SK-N-SH (cell line): ENCODE data around the gene PEMT. TPM values are rescaled to one million over a fixed set of nuclear protein-coding genes. Genes with fewer than 3 reads are reported as not detected.

Source experiments
- CTCF ChIA-PET: fragments of 300-600, 350-600 bp; formaldehyde crosslinking; extraction: SDS; loops from one replicate; lab custom pipeline; 2021; lab: Yijun Ruan, JAX
- POLR2A ChIA-PET: fragments of 350-600 bp; sonication (Branson Sonifier 250); formaldehyde crosslinking; extraction: SDS; loops from one replicate; lab custom pipeline; 2020; ENCODE audit warnings: antibody characterized with exemption, inconsistent platforms; lab: Yijun Ruan, JAX
- DNase-seq: peaks from one replicate; pipeline ENCODE4 v3.0.0; 2012
- H2AFZ ChIP-seq: fragments of 200-600 bp; sonication (generic); 2 replicates; pipeline ENCODE4 v1.8.1; 2016; ENCODE audit warnings: antibody characterized with exemption, mild to moderate bottlenecking, low read depth
- H3F3A ChIP-seq: fragments of 200-600 bp; sonication (generic); replicated peaks from 2 replicates; pipeline ENCODE3; 2016; ENCODE audit warnings: antibody characterized with exemption, mild to moderate bottlenecking; ENCODE audit not compliant: insufficient read depth
- H3K27ac ChIP-seq, 2 experiments: fragments of 200-500 bp in 1 of 2; fragments of 200-600 bp in 1 of 2; sonication (Bioruptor generic) in 1 of 2; sonication (generic), shearing (Covaris generic) in 1 of 2; 2 replicates each; pipeline versions ENCODE4 v1.5.1 to v1.6.1; 2014 to 2016; ENCODE audit warnings: low read depth in 2 of 2, inconsistent platforms in 1 of 2, low read length in 1 of 2, mild to moderate bottlenecking in 1 of 2, mixed read lengths in 1 of 2
- H3K27me3 ChIP-seq: fragments of 200-600 bp; sonication (generic), shearing (Covaris generic); 2 replicates; pipeline ENCODE4 v1.6.1; 2016; ENCODE audit warnings: mixed run types; ENCODE audit not compliant: insufficient read depth
- H3K36me3 ChIP-seq, 2 experiments: fragments of 200-500 bp in 1 of 2; fragments of 200-600 bp in 1 of 2; sonication (Bioruptor generic) in 1 of 2; sonication (generic) in 1 of 2; replicated peaks in 1 of 2; 2 replicates each; pipeline versions ENCODE3 to v1.5.1; 2014 to 2016; ENCODE audit warnings: low read length in 1 of 2, mild to moderate bottlenecking in 1 of 2; ENCODE audit not compliant: insufficient read depth in 2 of 2, control insufficient read depth in 1 of 2
- H3K4me1 ChIP-seq, 2 experiments: fragments of 200-500 bp in 1 of 2; fragments of 200-600 bp in 1 of 2; sonication (Bioruptor generic) in 1 of 2; sonication (generic), shearing (Covaris generic) in 1 of 2; 2 replicates each; pipeline versions ENCODE4 v1.5.1 to v1.6.1; 2014 to 2016; ENCODE audit warnings: low read depth in 1 of 2, low read length in 1 of 2, mixed run types in 1 of 2; ENCODE audit not compliant: insufficient read depth in 2 of 2, control insufficient read depth in 1 of 2
- H3K4me2 ChIP-seq: fragments of 200-600 bp; sonication (generic), shearing (Covaris generic); 2 replicates; pipeline ENCODE4 v1.6.1; 2017; ENCODE audit warnings: mixed run types
- H3K4me3 ChIP-seq, 2 experiments: fragments of 200-500 bp in 1 of 2; fragments of 200-600 bp in 1 of 2; sonication (Bioruptor generic) in 1 of 2; sonication (generic), shearing (Covaris generic) in 1 of 2; 2 replicates each; pipeline versions ENCODE4 v1.5.1 to v1.8.1; 2014 to 2016; ENCODE audit warnings: low read depth in 2 of 2, inconsistent platforms in 1 of 2, low read length in 1 of 2, mild to moderate bottlenecking in 1 of 2, mixed read lengths in 1 of 2, moderate library complexity in 1 of 2
- H3K79me2 ChIP-seq: fragments of 200-600 bp; sonication (generic); 2 replicates; pipeline ENCODE4 v1.8.1; 2017; ENCODE audit warnings: mild to moderate bottlenecking; ENCODE audit not compliant: insufficient read depth
- H3K9ac ChIP-seq: fragments of 200-600 bp; sonication (generic); 2 replicates; pipeline ENCODE4 v1.6.1; 2017; ENCODE audit warnings: mixed run types
- H3K9me2 ChIP-seq: fragments of 200-600 bp; sonication (generic); 2 replicates; pipeline ENCODE4 v1.6.1; 2017; ENCODE audit warnings: mixed run types
- H3K9me3 ChIP-seq: fragments of 200-600 bp; sonication (generic); 2 replicates; pipeline ENCODE4 v1.6.1; 2017; ENCODE audit warnings: mixed run types, mild to moderate bottlenecking, moderate library complexity
- H4K20me1 ChIP-seq: fragments of 200-600 bp; sonication (generic); 2 replicates; pipeline ENCODE4 v1.6.1; 2017; ENCODE audit warnings: mild to moderate bottlenecking, mixed run types; ENCODE audit not compliant: insufficient read depth
- CHD2 ChIP-seq: fragments of 150-350 bp; IDR thresholded peaks from 2 replicates; pipeline ENCODE4 v1.6.1; 2018; ENCODE audit warnings: low read length; ENCODE audit not compliant: partially characterized antibody
- CTCF ChIP-seq: fragments of 200-600 bp; sonication (generic); IDR thresholded peaks from 2 replicates; pipeline ENCODE4 v1.6.1; 2017; ENCODE audit warnings: antibody characterized with exemption, mild to moderate bottlenecking, moderate library complexity
- EP300 ChIP-seq, 2 experiments: IDR thresholded peaks; 2 replicates each; pipeline versions ENCODE4 v1.4.0 to v1.6.1; 2012; ENCODE audit warnings: borderline replicate concordance in 1 of 2, low read depth in 1 of 2, low read length in 1 of 2
- GABPA ChIP-seq: IDR thresholded peaks from 2 replicates; pipeline ENCODE4 v1.4.0; 2012; ENCODE audit warnings: low read depth, mild to moderate bottlenecking
- IRF3 ChIP-seq: fragments of 150-350 bp; IDR thresholded peaks from 2 replicates; pipeline ENCODE4 v1.6.1; 2016; ENCODE audit warnings: mild to moderate bottlenecking, low read depth, low read length
- JUND ChIP-seq: IDR thresholded peaks from 2 replicates; pipeline ENCODE4 v1.4.0; 2012
- MAX ChIP-seq: IDR thresholded peaks from 2 replicates; pipeline ENCODE4 v1.4.0; 2012; ENCODE audit warnings: low read depth
- MXI1 ChIP-seq: IDR thresholded peaks from 2 replicates; pipeline ENCODE4 v1.6.1; 2012; ENCODE audit warnings: mild to moderate bottlenecking, low read depth, low read length, improper control_type of control experiment
- NRF1 ChIP-seq: IDR thresholded peaks from 2 replicates; pipeline ENCODE4 v1.6.1; 2012; ENCODE audit warnings: low read depth, mild to moderate bottlenecking, low read length
- RCOR1 ChIP-seq: fragments of 150-350 bp; IDR thresholded peaks from 2 replicates; pipeline ENCODE4 v1.6.1; 2017; ENCODE audit warnings: antibody characterized with exemption, low read length
- REST ChIP-seq: IDR thresholded peaks from 2 replicates; pipeline ENCODE4 v1.6.1; 2012; ENCODE audit warnings: mild to moderate bottlenecking, low read depth, low read length, moderate library complexity
- RXRA ChIP-seq: IDR thresholded peaks from 2 replicates; pipeline ENCODE4 v1.4.0; 2012; ENCODE audit warnings: low read depth, mild to moderate bottlenecking, borderline replicate concordance
- SIN3A ChIP-seq: IDR thresholded peaks from 2 replicates; pipeline ENCODE4 v1.6.1; 2012; ENCODE audit warnings: low read depth, mild to moderate bottlenecking, low read length, moderate library complexity, borderline replicate concordance
- TAF1 ChIP-seq: IDR thresholded peaks from 2 replicates; pipeline ENCODE4 v1.6.1; 2012; ENCODE audit warnings: low read depth, mild to moderate bottlenecking, low read length, moderate library complexity, borderline replicate concordance
- USF2 ChIP-seq: fragments of 150-350 bp; IDR thresholded peaks from 2 replicates; pipeline ENCODE4 v1.6.1; 2017; ENCODE audit warnings: antibody characterized with exemption, low read length, low read depth, borderline replicate concordance
- YY1 ChIP-seq: IDR thresholded peaks from 2 replicates; pipeline ENCODE4 v1.4.0; 2012; ENCODE audit warnings: low read depth, mild to moderate bottlenecking
- WGBS: methylation state at CpG from one replicate; pipeline ENCODE4 v1.1.6; 2017; ENCODE audit warnings: low lambda C conversion rate; 5-methylcytosine and 5-hydroxymethylcytosine counted together
- polyA plus RNA-seq, 3 experiments: library from polyadenylated mRNA; depleted of rRNA; stranded (reverse); fragments of >200 nt; gene quantifications; 2 replicates each; pipeline ENCODE4 v1.2.3, GENCODE V29; 2012

The PEMT gene
- polyA plus RNA-seq, 1 of the 3 experiments (the other 2 are of a cell fraction): 52.8 TPM

GRCh38 chr17:17502741-17503565 is 88.6 kb downstream of the PEMT start:
- no peak for TF ChIP-seq RCOR1
- no peak for TF ChIP-seq GABPA
- TF ChIP-seq RXRA: no peak
- TF ChIP-seq REST: no peak
- no peak for TF ChIP-seq CTCF
- no peak for TF ChIP-seq SIN3A
- TF ChIP-seq YY1: no peak
- no peak for TF ChIP-seq MAX
- no peak for TF ChIP-seq NRF1
- TF ChIP-seq IRF3: no peak
- no peak for TF ChIP-seq JUND
- TF ChIP-seq TAF1: no peak
- no peak for TF ChIP-seq MXI1
- TF ChIP-seq EP300 (IDR thresholded peaks at IDR 0.05; ENCODE audit: borderline replicate concordance in 1 of 2, low read depth in 1 of 2, low read length in 1 of 2): no peak
- no peak for TF ChIP-seq CHD2
- TF ChIP-seq USF2: no peak

More at GRCh38 chr17:17502741-17503565, 88.6 kb downstream of the PEMT start:
- H3K27me3 ChIP-seq: no peaks in the 10 kb centered on the region
- no peaks in the 10 kb centered on the region for H3K36me3 ChIP-seq
- H3K4me2 ChIP-seq: no peak overlapping the region
- no peaks in the 10 kb centered on the region for H3K79me2 ChIP-seq
- POLR2A ChIA-PET: no interaction called here
- DNase-seq: no peak
- H3K4me3 ChIP-seq: no peak overlapping the region
- WGBS: 89% methylated on average over 21 of the region's 21 CpGs
- no peaks in the 10 kb centered on the region for H3K9me2 ChIP-seq
- H3K9me3 ChIP-seq: no peaks in the 10 kb centered on the region
- peaks cover 0 to 19% of the 10 kb centered on the region in 2 experiments; a peak in 1 of 4 replicates for H3K4me1 ChIP-seq
- H3K9ac ChIP-seq: no peak overlapping the region
- no peak overlapping the region for H2AFZ ChIP-seq
- H4K20me1 ChIP-seq: no peaks in the 10 kb centered on the region
- CTCF ChIA-PET: no interaction called here
- H3F3A ChIP-seq: no peaks in the 10 kb centered on the region
- no peak overlapping the region for H3K27ac ChIP-seq
